Osteocyte (in vitro differentiated cells): Measurements from ENCODE around the gene RCC1. TPM values are rescaled to one million over a fixed set of nuclear protein-coding genes. Genes with fewer than 3 reads are reported as not detected.

Experiments used
- DNase-seq: peaks from one replicate; pipeline ENCODE4 v3.0.0; 2021; ENCODE audit warnings: mixed read lengths; ENCODE audit not compliant: unreplicated experiment; ENCODE audit errors: extremely low spot score
- H3K27ac Mint-ChIP-seq: one replicate; pipeline ENCODE4 v1.8.0; 2021; ENCODE audit warnings: mild to moderate bottlenecking, mixed read lengths; ENCODE audit not compliant: unreplicated experiment
- H3K27me3 Mint-ChIP-seq: one replicate; pipeline ENCODE4 v1.8.0; 2021; ENCODE audit warnings: mixed read lengths; ENCODE audit not compliant: unreplicated experiment
- H3K36me3 Mint-ChIP-seq: one replicate; pipeline ENCODE4 v1.8.0; 2021; ENCODE audit warnings: mixed read lengths; ENCODE audit not compliant: unreplicated experiment
- H3K4me1 Mint-ChIP-seq: one replicate; pipeline ENCODE4 v1.8.0; 2021; ENCODE audit warnings: mixed read lengths; ENCODE audit not compliant: unreplicated experiment
- H3K4me3 Mint-ChIP-seq: one replicate; pipeline ENCODE4 v1.8.0; 2021; ENCODE audit warnings: mild to moderate bottlenecking, moderate library complexity, mixed read lengths; ENCODE audit not compliant: unreplicated experiment
- H3K9me3 Mint-ChIP-seq: one replicate; pipeline ENCODE4 v1.8.0; 2021; ENCODE audit warnings: mixed read lengths; ENCODE audit not compliant: unreplicated experiment
- total RNA-seq: library from RNA; stranded (reverse); gene quantifications from 2 replicates; pipeline ENCODE4 v1.2.1, GENCODE V29; 2021
- TF ChIP-seq, protein P1 (sequence below): fragments of 200-600 bp; sonication (generic); IDR thresholded peaks from 2 replicates; pipeline ENCODE4 v1.5.0; 2021; ENCODE audit warnings: antibody characterized with exemption, mild to moderate bottlenecking, moderate library complexity

The RCC1 gene
- total RNA-seq, 1 donor from 2014 or later = 22.9 TPM

DNA sequence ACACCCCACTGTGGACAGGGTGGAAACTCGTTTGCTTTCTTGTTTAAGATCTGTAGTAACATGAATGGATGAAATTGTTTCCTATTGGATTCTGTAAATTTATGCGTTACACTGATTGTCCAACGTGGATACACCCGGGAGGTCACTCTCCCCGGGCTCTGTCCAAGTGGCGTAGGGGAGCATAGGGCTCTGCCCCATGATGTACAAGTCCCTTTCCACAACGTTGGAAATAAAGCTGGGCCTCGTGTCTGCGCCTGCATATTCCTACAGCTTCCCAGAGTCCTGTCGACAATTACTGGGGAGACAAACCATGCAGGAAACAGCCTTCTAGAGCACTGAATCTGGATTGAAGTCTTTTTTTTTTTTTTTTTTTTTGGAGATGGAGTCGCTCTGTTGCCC, 1.4 kb downstream of the RCC1 start:
- H3K4me1 Mint-ChIP-seq = peaks cover 45% of the 10 kb centered on the region
- no peaks in the 10 kb centered on the region for H3K27me3 Mint-ChIP-seq
- DNase-seq = no peak
- peaks cover 45% of the 10 kb centered on the region for H3K36me3 Mint-ChIP-seq
- H3K9me3 Mint-ChIP-seq = no peaks in the 10 kb centered on the region
- TF ChIP-seq, protein P1, sequence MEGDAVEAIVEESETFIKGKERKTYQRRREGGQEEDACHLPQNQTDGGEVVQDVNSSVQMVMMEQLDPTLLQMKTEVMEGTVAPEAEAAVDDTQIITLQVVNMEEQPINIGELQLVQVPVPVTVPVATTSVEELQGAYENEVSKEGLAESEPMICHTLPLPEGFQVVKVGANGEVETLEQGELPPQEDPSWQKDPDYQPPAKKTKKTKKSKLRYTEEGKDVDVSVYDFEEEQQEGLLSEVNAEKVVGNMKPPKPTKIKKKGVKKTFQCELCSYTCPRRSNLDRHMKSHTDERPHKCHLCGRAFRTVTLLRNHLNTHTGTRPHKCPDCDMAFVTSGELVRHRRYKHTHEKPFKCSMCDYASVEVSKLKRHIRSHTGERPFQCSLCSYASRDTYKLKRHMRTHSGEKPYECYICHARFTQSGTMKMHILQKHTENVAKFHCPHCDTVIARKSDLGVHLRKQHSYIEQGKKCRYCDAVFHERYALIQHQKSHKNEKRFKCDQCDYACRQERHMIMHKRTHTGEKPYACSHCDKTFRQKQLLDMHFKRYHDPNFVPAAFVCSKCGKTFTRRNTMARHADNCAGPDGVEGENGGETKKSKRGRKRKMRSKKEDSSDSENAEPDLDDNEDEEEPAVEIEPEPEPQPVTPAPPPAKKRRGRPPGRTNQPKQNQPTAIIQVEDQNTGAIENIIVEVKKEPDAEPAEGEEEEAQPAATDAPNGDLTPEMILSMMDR = no peak
- peak overlapping the region; percentile 96 for H3K27ac Mint-ChIP-seq
- peak overlapping the region; percentile 97 for H3K4me3 Mint-ChIP-seq

DNA sequence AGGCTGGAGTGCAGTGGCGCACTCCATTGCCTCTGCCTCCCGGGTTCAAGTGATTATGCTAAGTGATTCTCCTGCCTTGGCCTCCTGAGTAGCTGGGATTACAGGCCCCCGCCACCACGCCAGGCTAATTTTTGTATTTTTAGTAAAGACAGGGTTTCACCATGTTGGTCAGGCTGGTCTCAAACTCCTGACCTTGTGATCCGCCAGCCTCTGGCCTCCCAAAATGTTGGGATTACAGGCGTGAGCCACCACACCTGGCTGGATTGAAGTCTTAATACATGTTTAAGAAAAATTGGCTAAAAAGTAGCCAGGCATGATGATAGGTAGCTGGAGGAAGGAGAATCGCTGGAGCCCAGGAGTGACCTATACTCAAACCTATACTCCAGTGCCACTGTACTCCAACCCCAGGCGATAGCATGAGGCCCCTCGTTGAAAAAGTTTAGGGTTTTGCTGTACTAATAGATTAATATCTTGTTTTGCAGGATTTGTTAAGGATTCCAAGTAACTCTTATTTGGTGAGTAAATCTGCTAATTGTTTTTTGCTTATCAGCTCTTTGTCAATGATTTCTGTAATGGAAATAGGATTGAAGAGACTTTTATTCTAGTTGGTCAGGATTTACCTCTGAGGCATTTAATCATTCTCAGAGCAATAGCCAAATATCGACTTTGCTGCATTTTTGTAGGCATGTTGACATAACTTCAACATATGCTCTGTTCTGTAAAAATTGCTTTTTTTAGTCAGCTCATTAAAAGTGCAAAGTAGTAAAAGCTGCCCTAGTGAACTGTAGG, 2.0 kb downstream of the RCC1 start:
- DNase-seq = no peak
- peak overlapping the region; percentile 97 for H3K4me3 Mint-ChIP-seq
- TF ChIP-seq, protein P1 = no peak
- H3K27ac Mint-ChIP-seq = peak overlapping the region; percentile 96
- H3K36me3 Mint-ChIP-seq = peaks cover 51% of the 10 kb centered on the region
- H3K4me1 Mint-ChIP-seq = peaks cover 49% of the 10 kb centered on the region
- no peaks in the 10 kb centered on the region for H3K27me3 Mint-ChIP-seq
- H3K9me3 Mint-ChIP-seq = no peaks in the 10 kb centered on the region

DNA sequence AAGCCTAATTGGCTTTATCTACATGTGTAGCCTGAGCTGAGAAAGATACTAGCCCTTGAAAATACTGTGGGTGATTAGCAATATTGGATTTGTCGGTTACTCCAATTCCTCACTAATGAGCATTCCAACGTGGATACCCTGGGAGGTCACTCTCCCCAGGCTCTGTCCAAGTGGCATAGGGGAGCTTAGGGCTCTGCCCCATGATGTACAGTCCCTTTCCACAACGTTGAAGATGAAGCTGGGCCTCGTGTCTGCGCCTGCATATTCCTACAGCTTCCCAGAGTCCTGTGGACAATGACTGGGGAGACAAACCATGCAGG, 2.6 kb downstream of the RCC1 start:
- Mint-ChIP-seq H3K27me3 (no peaks in the 10 kb centered on the region), H3K9me3 (no peaks in the 10 kb centered on the region), H3K27ac (peak overlapping the region; percentile 96), H3K4me3 (peak overlapping the region; percentile 97), H3K4me1 (peaks cover 49% of the 10 kb centered on the region), H3K36me3 (peaks cover 52% of the 10 kb centered on the region)
- no peak for DNase-seq
- TF ChIP-seq, protein P1 = no peak

DNA sequence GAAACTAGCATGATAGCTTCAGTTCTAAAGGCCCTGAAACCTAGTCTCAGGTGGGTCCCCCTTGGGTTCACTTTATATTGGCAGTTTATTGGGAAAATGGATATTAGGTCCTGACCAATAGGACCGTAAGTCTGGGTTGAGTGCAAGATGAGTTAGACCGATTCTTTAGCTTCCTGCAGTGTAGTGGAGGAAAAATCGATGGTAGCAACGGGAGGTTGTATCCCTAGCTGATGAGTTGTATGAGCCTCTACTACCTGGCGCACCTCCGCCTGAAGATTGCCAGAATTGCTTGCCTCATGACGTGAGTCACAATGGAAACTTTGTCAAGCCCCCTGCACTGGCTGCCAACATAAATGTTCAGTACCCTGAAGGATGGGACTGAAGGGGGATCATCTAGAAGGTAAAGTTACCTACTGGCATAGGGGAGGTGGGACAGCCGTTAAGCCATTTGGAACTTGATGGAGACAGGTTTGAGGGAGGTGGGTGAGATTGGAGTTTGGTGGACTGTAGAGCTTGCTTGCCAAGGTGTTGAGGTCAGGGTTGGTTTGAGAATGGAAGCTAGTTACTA, 3.9 kb downstream of the RCC1 start:
- Mint-ChIP-seq H3K36me3 (peaks cover 55% of the 10 kb centered on the region), H3K4me1 (peaks cover 49% of the 10 kb centered on the region), H3K9me3 (no peaks in the 10 kb centered on the region), H3K27ac (peak overlapping the region; percentile 96), H3K4me3 (peak overlapping the region; percentile 41), H3K27me3 (no peaks in the 10 kb centered on the region)
- DNase-seq = no peak
- TF ChIP-seq, protein P1 = no peak

DNA sequence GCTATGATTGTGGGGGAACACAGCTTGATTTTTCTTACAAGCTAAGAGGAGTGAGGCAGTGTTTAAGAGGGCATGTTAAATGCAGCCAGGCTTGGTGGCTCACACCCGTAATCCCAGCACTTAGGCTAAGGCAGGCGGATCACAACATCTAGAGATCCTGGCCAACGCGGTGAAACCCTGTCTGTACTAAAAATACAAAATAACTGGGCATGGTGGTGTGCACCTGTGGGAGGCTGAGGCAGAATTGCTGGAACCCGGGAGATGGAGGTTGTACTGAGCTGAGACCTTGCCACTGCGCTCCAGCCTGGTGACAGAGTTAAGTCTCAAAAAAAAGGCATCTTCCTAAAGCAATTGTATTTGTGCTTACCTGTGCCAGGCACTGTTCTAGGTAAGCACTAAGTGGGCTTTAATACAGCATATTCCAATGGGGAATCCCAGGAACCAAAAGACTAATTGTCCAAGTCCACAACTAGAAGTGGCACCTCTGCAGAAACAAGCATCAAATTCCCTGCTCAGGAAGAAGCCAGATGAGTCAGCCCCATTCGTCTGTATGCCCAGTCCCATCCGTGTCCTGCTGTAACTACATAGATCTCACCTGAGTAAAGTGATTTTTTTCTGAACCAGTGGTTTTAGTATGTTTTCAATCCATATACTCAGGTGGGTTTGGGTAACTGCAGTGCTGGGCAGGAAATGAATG, 4.6 kb downstream of the RCC1 start:
- H3K36me3 Mint-ChIP-seq = peaks cover 56% of the 10 kb centered on the region
- peaks cover 49% of the 10 kb centered on the region for H3K4me1 Mint-ChIP-seq
- TF ChIP-seq, protein P1 = no peak
- no peaks in the 10 kb centered on the region for H3K27me3 Mint-ChIP-seq
- DNase-seq = no peak
- peak overlapping the region; percentile 41 for H3K4me3 Mint-ChIP-seq
- H3K9me3 Mint-ChIP-seq = no peaks in the 10 kb centered on the region
- peak overlapping the region; percentile 96 for H3K27ac Mint-ChIP-seq
